KMS-11 (cell line): ENCODE results near the gene RNF14.
"Not testable (repeated sequence)": the region's sequence is repeated elsewhere in the genome, so short reads cannot be mapped to it uniquely, and the experiment has no call there.

ENCODE experiments used
- H2AFZ ChIP-seq: fragments of 200-600 bp; sonication (generic); 2 replicates; pipeline ENCODE4 v1.6.1; 2016; ENCODE audit warnings: antibody characterized with exemption, mixed run types, low read depth
- H3K27ac ChIP-seq: fragments of 200-600 bp; sonication (generic); 2 replicates; pipeline ENCODE4 v1.6.1; 2016; ENCODE audit warnings: mild to moderate bottlenecking, mixed run types
- H3K27me3 ChIP-seq: fragments of 200-600 bp; sonication (generic); 2 replicates; pipeline ENCODE4 v1.6.1; 2017; ENCODE audit warnings: mild to moderate bottlenecking, low read depth, mixed run types, moderate library complexity; ENCODE audit not compliant: insufficient read depth
- H3K36me3 ChIP-seq: fragments of 200-600 bp; sonication (generic); 2 replicates; pipeline ENCODE4 v1.6.1; 2017; ENCODE audit warnings: mild to moderate bottlenecking, mixed run types; ENCODE audit not compliant: insufficient read depth
- H3K4me1 ChIP-seq: fragments of 200-600 bp; sonication (generic); 2 replicates; pipeline ENCODE4 v1.6.1; 2016; ENCODE audit warnings: mild to moderate bottlenecking, low read depth, mixed run types; ENCODE audit not compliant: poor library complexity, severe bottlenecking
- H3K4me2 ChIP-seq: fragments of 200-600 bp; sonication (generic); 2 replicates; pipeline ENCODE4 v1.7.0; 2016; ENCODE audit warnings: mild to moderate bottlenecking, mixed run types
- H3K4me3 ChIP-seq: fragments of 200-600 bp; sonication (generic); IDR thresholded peaks from 2 replicates; pipeline ENCODE4 v1.6.1; 2017; ENCODE audit warnings: low read depth, low read length, mixed read lengths; ENCODE audit not compliant: insufficient read depth
- H3K79me2 ChIP-seq: fragments of 200-600 bp; sonication (generic); 2 replicates; pipeline ENCODE4 v1.6.1; 2016; ENCODE audit warnings: low read depth, mixed run types; ENCODE audit not compliant: insufficient read depth
- H3K9ac ChIP-seq: fragments of 200-600 bp; sonication (generic); 2 replicates; pipeline ENCODE4 v1.6.1; 2016; ENCODE audit warnings: mild to moderate bottlenecking, mixed run types
- H4K20me1 ChIP-seq: fragments of 200-600 bp; sonication (generic); 2 replicates; pipeline ENCODE4 v1.6.1; 2016; ENCODE audit warnings: mild to moderate bottlenecking, mixed run types; ENCODE audit not compliant: insufficient read depth
- CTCF ChIP-seq: fragments of 200-600 bp; sonication (generic); conservative IDR thresholded peaks from 2 replicates; pipeline ENCODE4 v1.6.1; 2017; ENCODE audit warnings: low read depth, mild to moderate bottlenecking, antibody characterized with exemption, low read length, moderate library complexity, mixed read lengths

Gene RNF14

GRCh38 chr5:142025637-142026036 lies 56.7 kb downstream of the RNF14 start:
- no peak overlapping the region for H3K4me3 ChIP-seq
- H3K27ac ChIP-seq, result no peak overlapping the region
- H3K79me2 ChIP-seq, result no peaks in the 10 kb centered on the region
- H3K4me1 ChIP-seq, result no peaks in the 10 kb centered on the region
- H3K36me3 ChIP-seq, result no peaks in the 10 kb centered on the region
- H3K9ac ChIP-seq, result no peak overlapping the region
- peak overlapping the region; percentile 58; the same call in 1 of the 2 replicates for H2AFZ ChIP-seq
- no peaks in the 10 kb centered on the region for H4K20me1 ChIP-seq
- H3K27me3 ChIP-seq, result no peaks in the 10 kb centered on the region
- peak overlapping the region; percentile 72; the same call in 1 of the 2 replicates for H3K4me2 ChIP-seq
- TF ChIP-seq CTCF, result no peak

- H3K4me3 ChIP-seq, result no peak overlapping the region
- no peak for TF ChIP-seq CTCF
- H3K9ac ChIP-seq, result no peak overlapping the region
- no peaks in the 10 kb centered on the region for H3K27me3 ChIP-seq
- H3K27ac ChIP-seq, result no peak overlapping the region
- no peaks in the 10 kb centered on the region for H4K20me1 ChIP-seq
- H3K4me2 ChIP-seq, result no peak overlapping the region
- H3K36me3 ChIP-seq, result no peaks in the 10 kb centered on the region
- H3K79me2 ChIP-seq, result no peaks in the 10 kb centered on the region
- no peaks in the 10 kb centered on the region for H3K4me1 ChIP-seq
- H2AFZ ChIP-seq, result no peak overlapping the region
Observed at GRCh38 chr5:142032150-142032549, 63.2 kb downstream of the RNF14 start.

GRCh38 chr5:142032747-142033631 lies 64.1 kb downstream of the RNF14 start:
- Histone ChIP-seq H3K4me2 (no peak overlapping the region), H3K79me2 (no peaks in the 10 kb centered on the region), H3K4me1 (no peaks in the 10 kb centered on the region), H3K27ac (no peak overlapping the region), H4K20me1 (no peaks in the 10 kb centered on the region), H2AFZ (no peak overlapping the region), H3K4me3 (no peak overlapping the region), H3K9ac (no peak overlapping the region), H3K36me3 (no peaks in the 10 kb centered on the region), H3K27me3 (no peaks in the 10 kb centered on the region)
- no peak for TF ChIP-seq CTCF

- not testable (repeated sequence) for H3K4me1 ChIP-seq, H3K27ac ChIP-seq, H3K79me2 ChIP-seq, H3K27me3 ChIP-seq, H3K9ac ChIP-seq, H3K4me2 ChIP-seq, H3K36me3 ChIP-seq, H4K20me1 ChIP-seq, H3K4me3 ChIP-seq, H2AFZ ChIP-seq
Observed at GRCh38 chr5:142033632-142034567, 65.0 kb downstream of the RNF14 start.
